MG63 (cell line): ENCODE results near the gene BANF2. TPM values are rescaled to one million over a fixed set of nuclear protein-coding genes. Genes with fewer than 3 reads are reported as not detected.

Experiments used
- DNase-seq: peaks from one replicate; pipeline ENCODE4 v3.0.0-alpha.2; 2020
- H3K27me3 ChIP-seq: fragments of 250-450 bp; sonication (Bioruptor Pico); 2 replicates; pipeline ENCODE4 v1.5.1; 2020; ENCODE audit warnings: mild to moderate bottlenecking, moderate library complexity
- H3K36me3 ChIP-seq: fragments of 250-450 bp; sonication (Bioruptor Pico); 2 replicates; pipeline ENCODE4 v1.5.1; 2020; ENCODE audit warnings: mild to moderate bottlenecking, moderate library complexity
- H3K4me3 ChIP-seq: fragments of 250-450 bp; sonication (Bioruptor Pico); 2 replicates; pipeline ENCODE4 v1.5.1; 2020; ENCODE audit warnings: mild to moderate bottlenecking, moderate library complexity
- H3K9me3 ChIP-seq: fragments of 250-450 bp; sonication (Bioruptor Pico); 2 replicates; pipeline ENCODE4 v1.5.1; 2020; ENCODE audit warnings: mild to moderate bottlenecking, moderate library complexity
- total RNA-seq: library from RNA; depleted of rRNA; stranded (reverse); fragments of >200 nt; shearing (Covaris generic); gene quantifications from 2 replicates; pipeline ENCODE4 v1.2.3, GENCODE V29; 2014; ENCODE audit warnings: low replicate concordance

Gene BANF2
- total RNA-seq, 1 experiment from 2014 or later, result not detected

GRCh38 chr20:17712708-17713107 is 12.9 kb downstream of the BANF2 start:
- Histone ChIP-seq H3K36me3 (no peaks in the 10 kb centered on the region), H3K9me3 (no peaks in the 10 kb centered on the region), H3K4me3 (no peak overlapping the region), H3K27me3 (no peaks in the 10 kb centered on the region)
- DNase-seq, result no peak

GRCh38 chr20:17714597-17714996 is 14.8 kb downstream of the BANF2 start:
- Histone ChIP-seq H3K36me3 (no peaks in the 10 kb centered on the region), H3K9me3 (no peaks in the 10 kb centered on the region), H3K4me3 (no peak overlapping the region), H3K27me3 (no peaks in the 10 kb centered on the region)
- DNase-seq, result no peak

- no peaks in the 10 kb centered on the region for H3K36me3 ChIP-seq
- no peak overlapping the region for H3K4me3 ChIP-seq
- no peak for DNase-seq
- H3K9me3 ChIP-seq, result no peaks in the 10 kb centered on the region
- H3K27me3 ChIP-seq, result no peaks in the 10 kb centered on the region
Measured at GRCh38 chr20:17715075-17715474, 15.3 kb downstream of the BANF2 start.

GRCh38 chr20:17716331-17716730 is 16.6 kb downstream of the BANF2 start:
- Histone ChIP-seq H3K9me3 (no peaks in the 10 kb centered on the region), H3K27me3 (no peaks in the 10 kb centered on the region), H3K4me3 (no peak overlapping the region), H3K36me3 (no peaks in the 10 kb centered on the region)
- no peak for DNase-seq

- no peaks in the 10 kb centered on the region for H3K9me3 ChIP-seq
- no peak for DNase-seq
- H3K27me3 ChIP-seq, result no peaks in the 10 kb centered on the region
- no peaks in the 10 kb centered on the region for H3K36me3 ChIP-seq
- H3K4me3 ChIP-seq, result no peak overlapping the region
Measured at GRCh38 chr20:17720755-17721154, 21.0 kb downstream of the BANF2 start.

- no peaks in the 10 kb centered on the region for H3K9me3 ChIP-seq
- H3K27me3 ChIP-seq, result no peaks in the 10 kb centered on the region
- DNase-seq, result no peak
- H3K36me3 ChIP-seq, result no peaks in the 10 kb centered on the region
- H3K4me3 ChIP-seq, result no peak overlapping the region
Measured at GRCh38 chr20:17721802-17722486, 22.2 kb downstream of the BANF2 start.

- Histone ChIP-seq H3K9me3 (no peaks in the 10 kb centered on the region), H3K27me3 (no peaks in the 10 kb centered on the region), H3K36me3 (no peaks in the 10 kb centered on the region), H3K4me3 (no peak overlapping the region)
- no peak for DNase-seq
Measured at GRCh38 chr20:17722493-17723300, 22.9 kb downstream of the BANF2 start.

GRCh38 chr20:17723301-17723691 is 23.5 kb downstream of the BANF2 start:
- H3K9me3 ChIP-seq, result no peaks in the 10 kb centered on the region
- no peaks in the 10 kb centered on the region for H3K36me3 ChIP-seq
- no peak overlapping the region for H3K4me3 ChIP-seq
- DNase-seq, result no peak
- no peaks in the 10 kb centered on the region for H3K27me3 ChIP-seq

GRCh38 chr20:17725094-17725835 is 25.5 kb downstream of the BANF2 start:
- DNase-seq, result no peak
- no peaks in the 10 kb centered on the region for H3K9me3 ChIP-seq
- no peaks in the 10 kb centered on the region for H3K27me3 ChIP-seq
- H3K4me3 ChIP-seq, result no peak overlapping the region
- no peaks in the 10 kb centered on the region for H3K36me3 ChIP-seq

- H3K36me3 ChIP-seq, result no peaks in the 10 kb centered on the region
- no peak for DNase-seq
- no peaks in the 10 kb centered on the region for H3K9me3 ChIP-seq
- no peak overlapping the region for H3K4me3 ChIP-seq
- no peaks in the 10 kb centered on the region for H3K27me3 ChIP-seq
Measured at GRCh38 chr20:17726902-17727301, 27.1 kb downstream of the BANF2 start.

- Histone ChIP-seq H3K27me3 (no peaks in the 10 kb centered on the region), H3K36me3 (no peaks in the 10 kb centered on the region), H3K9me3 (no peaks in the 10 kb centered on the region), H3K4me3 (no peak overlapping the region)
- DNase-seq, result no peak
Measured at GRCh38 chr20:17727351-17727750, 27.6 kb downstream of the BANF2 start.

- H3K4me3 ChIP-seq, result no peak overlapping the region
- H3K36me3 ChIP-seq, result no peaks in the 10 kb centered on the region
- no peaks in the 10 kb centered on the region for H3K9me3 ChIP-seq
- no peaks in the 10 kb centered on the region for H3K27me3 ChIP-seq
- DNase-seq, result no peak
Measured at GRCh38 chr20:17728074-17728473, 28.3 kb downstream of the BANF2 start.

- Histone ChIP-seq H3K4me3 (no peak overlapping the region), H3K27me3 (no peaks in the 10 kb centered on the region), H3K9me3 (no peaks in the 10 kb centered on the region), H3K36me3 (no peaks in the 10 kb centered on the region)
- no peak for DNase-seq
Measured at GRCh38 chr20:17730071-17730470, 30.3 kb downstream of the BANF2 start.

GRCh38 chr20:17731233-17731632 is 31.5 kb downstream of the BANF2 start:
- no peak overlapping the region for H3K4me3 ChIP-seq
- no peaks in the 10 kb centered on the region for H3K27me3 ChIP-seq
- no peak for DNase-seq
- H3K36me3 ChIP-seq, result no peaks in the 10 kb centered on the region
- no peaks in the 10 kb centered on the region for H3K9me3 ChIP-seq

GRCh38 chr20:17732907-17733521 is 33.2 kb downstream of the BANF2 start:
- no peaks in the 10 kb centered on the region for H3K27me3 ChIP-seq
- no peaks in the 10 kb centered on the region for H3K36me3 ChIP-seq
- no peak for DNase-seq
- H3K9me3 ChIP-seq, result no peaks in the 10 kb centered on the region
- no peak overlapping the region for H3K4me3 ChIP-seq

GRCh38 chr20:17733767-17734304 is 34.1 kb downstream of the BANF2 start:
- Histone ChIP-seq H3K27me3 (no peaks in the 10 kb centered on the region), H3K36me3 (no peaks in the 10 kb centered on the region), H3K9me3 (no peaks in the 10 kb centered on the region), H3K4me3 (no peak overlapping the region)
- no peak for DNase-seq

- H3K9me3 ChIP-seq, result no peaks in the 10 kb centered on the region
- no peak for DNase-seq
- no peaks in the 10 kb centered on the region for H3K27me3 ChIP-seq
- no peak overlapping the region for H3K4me3 ChIP-seq
- H3K36me3 ChIP-seq, result no peaks in the 10 kb centered on the region
Measured at GRCh38 chr20:17734374-17734773, 34.6 kb downstream of the BANF2 start.
